OCI-LY7 (cell line): ENCODE results near the gene WWOX. TPM values are rescaled to one million over a fixed set of nuclear protein-coding genes. Genes with fewer than 3 reads are reported as not detected.

Experiments used
- BruUV-seq: library from RNA; stranded (reverse); fragments of 400-500 nt; replicated peaks from 2 replicates; lab custom pipeline; 2021; lab: Mats Ljungman, UMichigan
- CTCF ChIA-PET: fragments of 300-600 bp; sonication (Branson Sonifier 250); formaldehyde crosslinking; loops from one replicate; lab custom pipeline; 2022; ENCODE audit warnings: antibody characterized with exemption; ENCODE audit not compliant: unreplicated experiment; lab: Charles Lee
- POLR2A ChIA-PET: fragments of 300-600 bp; sonication (Branson Sonifier 250); formaldehyde crosslinking; loops from one replicate; lab custom pipeline; 2022; ENCODE audit warnings: antibody characterized with exemption; lab: Charles Lee
- DNase-seq: peaks from one replicate; pipeline ENCODE4 v3.0.0-alpha.2; 2015; ENCODE audit warnings: low spot score
- H2AFZ ChIP-seq: fragments of 200-600 bp; sonication (generic), shearing (Covaris generic); 2 replicates; pipeline ENCODE4 v1.6.1; 2014; ENCODE audit warnings: mild to moderate bottlenecking, antibody characterized with exemption, low read length, moderate library complexity
- H3K27ac ChIP-seq: fragments of 200-600 bp; sonication (generic); 2 replicates; pipeline ENCODE4 v1.5.1; 2014; ENCODE audit warnings: mixed run types, low read depth, mild to moderate bottlenecking, moderate library complexity, low read length, inconsistent platforms; ENCODE audit not compliant: poor library complexity, severe bottlenecking
- H3K36me3 ChIP-seq: fragments of 200-600 bp; sonication (generic); 2 replicates; pipeline ENCODE4 v1.6.1; 2014; ENCODE audit warnings: mild to moderate bottlenecking, antibody characterized with exemption, low read length, moderate library complexity, mixed read lengths; ENCODE audit not compliant: insufficient read depth
- H3K4me1 ChIP-seq: fragments of 200-600 bp; sonication (generic); 2 replicates; pipeline ENCODE4 v1.5.1; 2014; ENCODE audit warnings: mild to moderate bottlenecking, low read length; ENCODE audit not compliant: insufficient read depth, poor library complexity, severe bottlenecking
- H3K4me2 ChIP-seq: fragments of 200-600 bp; sonication (generic); 2 replicates; pipeline ENCODE4 v1.6.1; 2014; ENCODE audit warnings: mild to moderate bottlenecking, low read length
- H3K4me3 ChIP-seq: fragments of 200-600 bp; sonication (generic); 2 replicates; pipeline ENCODE4 v1.5.1; 2014; ENCODE audit warnings: mild to moderate bottlenecking, low read depth, low read length; ENCODE audit not compliant: poor library complexity, severe bottlenecking
- H3K79me2 ChIP-seq: fragments of 200-600 bp; sonication (generic); 2 replicates; pipeline ENCODE4 v1.6.1; 2016; ENCODE audit warnings: low read depth, mild to moderate bottlenecking, low read length, moderate library complexity, mixed read lengths; ENCODE audit not compliant: insufficient read depth
- H3K9me2 ChIP-seq: fragments of 200-600 bp; sonication (generic); 2 replicates; pipeline ENCODE4 v1.6.1; 2016; ENCODE audit warnings: mild to moderate bottlenecking, low read length, mixed read lengths; ENCODE audit not compliant: insufficient read depth
- H3K9me3 ChIP-seq: fragments of 200-600 bp; sonication (generic); 2 replicates; pipeline ENCODE4 v1.6.1; 2014; ENCODE audit warnings: mild to moderate bottlenecking, mixed run types, low read length, mixed read lengths
- H4K20me1 ChIP-seq: fragments of 200-600 bp; sonication (generic); 2 replicates; pipeline ENCODE4 v1.6.1; 2014; ENCODE audit warnings: mild to moderate bottlenecking, antibody characterized with exemption, low read length, moderate library complexity, mixed read lengths; ENCODE audit not compliant: insufficient read depth
- CTCF ChIP-seq: fragments of 200-600 bp; sonication (generic); conservative IDR thresholded peaks from 2 replicates; pipeline ENCODE4 v1.5.1; 2014; ENCODE audit warnings: mild to moderate bottlenecking, antibody characterized with exemption, low read length, moderate library complexity, mixed read lengths
- EZH2phosphoT487 ChIP-seq: fragments of 200-600 bp; sonication (generic); IDR thresholded peaks from 2 replicates; pipeline ENCODE4 v1.6.1; 2018; ENCODE audit warnings: low read depth, borderline replicate concordance, mild to moderate bottlenecking, mixed run types, antibody characterized with exemption, low read length, moderate library complexity, mixed read lengths
- intact Hi-C: fragments of 100-400 bp; cut with micrococcal nuclease; formaldehyde crosslinking; loops from one replicate; pipeline ENCODE4 v1.10.0; 2022; ENCODE audit not compliant: unreplicated experiment
- total RNA-seq, 2 experiments: library from RNA; depleted of rRNA in 1 of 2; stranded (reverse); fragments of >200 nt in 1 of 2; shearing (Covaris generic) in 1 of 2; gene quantifications; 2 replicates each; pipeline ENCODE4 v1.2.3, GENCODE V29; 2014 to 2022

The WWOX gene
- total RNA-seq, 2 experiments from 2014 or later = 40.2 to 47.6 TPM

GRCh38 chr16:79089735-79090284, 990.4 kb downstream of the WWOX start:
- no peaks in the 10 kb centered on the region for H3K4me1 ChIP-seq
- POLR2A ChIA-PET = no interaction called here
- BruUV-seq = no TSS peak
- no peak overlapping the region for H3K27ac ChIP-seq
- DNase-seq = peak; percentile 10
- no peaks in the 10 kb centered on the region for H3K36me3 ChIP-seq
- no peak overlapping the region for H3K4me3 ChIP-seq
- no peaks in the 10 kb centered on the region for H3K9me3 ChIP-seq
- no peaks in the 10 kb centered on the region for H4K20me1 ChIP-seq
- no peak overlapping the region for H3K4me2 ChIP-seq
- intact Hi-C loops = no loop called here
- no peaks in the 10 kb centered on the region for H3K9me2 ChIP-seq
- TF ChIP-seq EZH2phosphoT487 = no peak
- TF ChIP-seq CTCF = no peak
- CTCF ChIA-PET = no interaction called here
- H2AFZ ChIP-seq = no peak overlapping the region
- H3K79me2 ChIP-seq = no peaks in the 10 kb centered on the region

DNA sequence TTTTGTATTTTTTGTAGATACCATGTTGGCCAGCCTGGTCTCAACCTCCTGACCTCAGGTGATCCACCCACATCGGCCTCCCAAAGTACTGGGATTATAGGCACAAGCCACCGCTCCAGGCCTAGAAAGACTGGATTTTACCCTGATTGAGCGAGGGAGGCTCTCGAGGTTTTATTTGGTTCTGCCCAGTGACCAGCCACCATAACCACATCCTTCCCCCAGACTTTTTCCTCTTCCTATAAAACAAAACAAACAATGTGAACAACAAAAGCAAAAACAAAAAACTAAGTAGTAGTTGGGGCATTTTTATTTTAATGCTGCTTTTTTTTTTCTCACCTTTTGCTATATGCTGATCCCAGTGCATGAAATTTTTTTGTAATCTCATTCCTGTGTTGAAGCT, 991.5 kb downstream of the WWOX start:
- CTCF ChIA-PET = no interaction called here
- no peaks in the 10 kb centered on the region for H4K20me1 ChIP-seq
- H3K4me2 ChIP-seq = no peak overlapping the region
- H3K27ac ChIP-seq = no peak overlapping the region
- H3K4me1 ChIP-seq = no peaks in the 10 kb centered on the region
- no peak overlapping the region for H2AFZ ChIP-seq
- no peak for TF ChIP-seq EZH2phosphoT487
- no peak for TF ChIP-seq CTCF
- H3K9me2 ChIP-seq = no peaks in the 10 kb centered on the region
- H3K36me3 ChIP-seq = no peaks in the 10 kb centered on the region
- POLR2A ChIA-PET = interaction anchor here (0.7 kb wide), 1 partner anchor 37 kb away, joined by 5 read pairs; no protein-coding TSS in a partner anchor
- no peak for DNase-seq
- H3K4me3 ChIP-seq = no peak overlapping the region
- H3K79me2 ChIP-seq = no peaks in the 10 kb centered on the region
- no TSS peak for BruUV-seq
- intact Hi-C loops = no loop called here
- H3K9me3 ChIP-seq = no peaks in the 10 kb centered on the region

DNA sequence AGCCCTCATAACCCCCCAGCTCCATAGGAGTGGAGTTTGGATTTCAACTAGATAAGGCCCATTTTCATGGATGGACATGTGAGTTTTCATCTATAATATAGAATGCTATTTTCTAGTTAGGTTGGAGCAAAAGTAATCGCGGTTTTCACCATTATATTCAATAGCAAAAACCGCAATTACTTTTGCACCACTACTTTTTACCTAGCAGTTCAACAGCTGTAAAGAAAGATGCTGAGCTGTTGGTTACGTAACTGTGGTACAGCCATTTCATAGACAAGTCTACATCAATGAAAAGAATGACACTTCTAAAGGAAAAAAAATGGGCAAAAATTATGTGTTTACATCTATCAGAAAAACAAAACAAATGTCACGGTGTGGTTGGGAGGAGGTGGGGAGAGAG, 993.4 kb downstream of the WWOX start:
- no peak overlapping the region for H3K4me2 ChIP-seq
- H4K20me1 ChIP-seq = no peaks in the 10 kb centered on the region
- CTCF ChIA-PET = no interaction called here
- H2AFZ ChIP-seq = no peak overlapping the region
- no peak for TF ChIP-seq CTCF
- POLR2A ChIA-PET = no interaction called here
- no peaks in the 10 kb centered on the region for H3K36me3 ChIP-seq
- no peak overlapping the region for H3K27ac ChIP-seq
- no peaks in the 10 kb centered on the region for H3K9me3 ChIP-seq
- no peak overlapping the region for H3K4me3 ChIP-seq
- no peaks in the 10 kb centered on the region for H3K9me2 ChIP-seq
- no peaks in the 10 kb centered on the region for H3K79me2 ChIP-seq
- BruUV-seq = no TSS peak
- intact Hi-C loops = no loop called here
- H3K4me1 ChIP-seq = no peaks in the 10 kb centered on the region
- no peak for DNase-seq
